Measurements from ENCODE around the gene HCN4. TPM values are rescaled to one million over a fixed set of nuclear protein-coding genes. Genes with fewer than 3 reads are reported as not detected.

HCN4 gene
- total and polyA plus RNA-seq, 2 donors (not counting 3 experiments of a cell fraction or from before 2014, with no cell fraction given) = 0.01 TPM; not detected in 1

- H3K4me2 ChIP-seq (ENCODE audit: insufficient read depth, low read length) = no peak overlapping the region
- dilution Hi-C loops (cut with MboI; ENCODE audit: extremely low pct_ligation_motif_present, low sequenced_read_pairs) (no loop called here), intact Hi-C loops (cut with micrococcal nuclease) (no loop called here)
- POLR2A ChIA-PET = no interaction called here
- DNase-seq (ENCODE audit: low read depth, low spot score) (no peak), FAIRE-seq (no peak)
- CTCF ChIA-PET = no interaction called here
- H3K27ac ChIP-seq (ENCODE audit: insufficient read depth, low read depth, low read length) = no peak overlapping the region
- H3K36me3 ChIP-seq (ENCODE audit: control insufficient read depth in 2 of 2, extremely low read depth in 1 of 2, insufficient read depth in 2 of 2, low read length in 2 of 2) = no peaks in the 10 kb centered on the region
- H2AFZ ChIP-seq (ENCODE audit: low read depth, low read length) = no peak overlapping the region
- no TSS peak for BruUV-seq (replicated peaks)
- no peaks in the 10 kb centered on the region for H4K20me1 ChIP-seq (replicated peaks; ENCODE audit: control insufficient read depth, extremely low read depth, insufficient read depth, low read length)
- no peak for TF ChIP-seq MYC (IDR thresholded peaks at IDR 0.05; ENCODE audit: low read depth, low read length)
- H3K4me3 ChIP-seq (replicated peaks in 1 of 3; ENCODE audit: insufficient read depth in 1 of 3, low read depth in 1 of 3, low read length in 3 of 3) = no peak overlapping the region
- H3K79me2 ChIP-seq (ENCODE audit: control insufficient read depth, insufficient read depth, low read length) = no peaks in the 10 kb centered on the region
- no peaks in the 10 kb centered on the region for H3K4me1 ChIP-seq (ENCODE audit: control insufficient read depth, extremely low read depth, insufficient read depth, low read length)
- no peaks in the 10 kb centered on the region for H3K9me3 ChIP-seq (replicated peaks; ENCODE audit: control insufficient read depth, insufficient read depth, low read length)
- no peak overlapping the region for H3K9ac ChIP-seq (replicated peaks; ENCODE audit: extremely low read depth, insufficient read depth, low read length)
- peaks cover 11 to 19% of the 10 kb centered on the region in 2 experiments for H3K27me3 ChIP-seq (ENCODE audit: control insufficient read depth in 2 of 2, insufficient read depth in 2 of 2, low read length in 2 of 2)
- no peaks in the 10 kb centered on the region for H3K9me1 ChIP-seq (replicated peaks; ENCODE audit: control insufficient read depth, extremely low read depth, insufficient read depth, low read length)
These were observed 5.8 kb upstream of the HCN4 start for GRCh38 chr15:73374604-73375003.

- no peak for FAIRE-seq
- Histone ChIP-seq H3K9ac (replicated peaks; ENCODE audit: extremely low read depth, insufficient read depth, low read length) (no peak overlapping the region), H3K27me3 (ENCODE audit: control insufficient read depth in 2 of 2, insufficient read depth in 2 of 2, low read length in 2 of 2) (peaks cover 18 to 30% of the 10 kb centered on the region in 2 experiments), H3K4me1 (ENCODE audit: control insufficient read depth, extremely low read depth, insufficient read depth, low read length) (no peaks in the 10 kb centered on the region), H3K9me3 (replicated peaks; ENCODE audit: control insufficient read depth, insufficient read depth, low read length) (no peaks in the 10 kb centered on the region), H3K4me2 (ENCODE audit: insufficient read depth, low read length) (no peak overlapping the region), H3K79me2 (ENCODE audit: control insufficient read depth, insufficient read depth, low read length) (no peaks in the 10 kb centered on the region), H4K20me1 (replicated peaks; ENCODE audit: control insufficient read depth, extremely low read depth, insufficient read depth, low read length) (no peaks in the 10 kb centered on the region), H2AFZ (ENCODE audit: low read depth, low read length) (no peak overlapping the region), H3K4me3 (replicated peaks in 1 of 3; ENCODE audit: insufficient read depth in 1 of 3, low read depth in 1 of 3, low read length in 3 of 3) (no peak overlapping the region), H3K36me3 (ENCODE audit: control insufficient read depth in 2 of 2, extremely low read depth in 1 of 2, insufficient read depth in 2 of 2, low read length in 2 of 2) (no peaks in the 10 kb centered on the region), H3K27ac (ENCODE audit: insufficient read depth, low read depth, low read length) (no peak overlapping the region), H3K9me1 (replicated peaks; ENCODE audit: control insufficient read depth, extremely low read depth, insufficient read depth, low read length) (no peaks in the 10 kb centered on the region)
- dilution Hi-C loops (cut with MboI; ENCODE audit: extremely low pct_ligation_motif_present, low sequenced_read_pairs) = no loop called here
- TF ChIP-seq MYC (IDR thresholded peaks at IDR 0.05; ENCODE audit: low read depth, low read length) = no peak
- no peak for TF ChIP-seq GATA2 (IDR thresholded peaks at IDR 0.05; ENCODE audit: insufficient read depth, insufficient read length, low read depth, low read length)
- TF ChIP-seq FOS (IDR thresholded peaks at IDR 0.05; ENCODE audit: borderline replicate concordance, insufficient read depth, low read length) = no peak
- TF ChIP-seq POLR2A (IDR thresholded peaks at IDR 0.05; ENCODE audit: low read depth, low read length) = no peak
- TF ChIP-seq EZH2 (IDR thresholded peaks at IDR 0.05; ENCODE audit: borderline replicate concordance, low read depth, low read length, severe bottlenecking) = no peak
- TF ChIP-seq POLR2AphosphoS5 (IDR thresholded peaks at IDR 0.05; ENCODE audit: insufficient read depth, low read depth, low read length) = no peak
- no peak for TF ChIP-seq MAX (IDR thresholded peaks at IDR 0.05; ENCODE audit: insufficient read depth, insufficient read length)
- TF ChIP-seq JUN (IDR thresholded peaks at IDR 0.05; ENCODE audit: borderline replicate concordance, insufficient read depth, insufficient read length, low read depth) = no peak
- no peak for TF ChIP-seq CTCF (IDR thresholded peaks at IDR 0.05; ENCODE audit: extremely low read depth in 1 of 2, insufficient read depth in 1 of 2, low read depth in 1 of 2, low read length in 2 of 2)
- no TSS peak for BruUV-seq (replicated peaks)
- ChIA-PET POLR2A (no interaction called here), CTCF (interaction anchor here (1.2 kb wide), 1 partner anchor 11 kb away, joined by 3 read pairs; no protein-coding TSS in a partner anchor)
- DNase-seq (ENCODE audit: low read depth, low spot score) = no peak
- intact Hi-C loops (cut with micrococcal nuclease) = no loop called here
These were observed 4.5 kb upstream of the HCN4 start for GRCh38 chr15:73373221-73373620.

All from endothelial cell of umbilical vein (primary cell).